MCF 10A (cell line): ENCODE results near the gene LPO. TPM values are rescaled to one million over a fixed set of nuclear protein-coding genes. Genes with fewer than 3 reads are reported as not detected.

Experiments used
- BruUV-seq: library from RNA; stranded (reverse); fragments of 400-500 nt; replicated peaks from 2 replicates; lab custom pipeline; 2021; lab: Mats Ljungman, UMichigan
- CTCF ChIA-PET: fragments of 300-600 bp; sonication (Branson Sonifier 250); formaldehyde crosslinking; extraction: SDS; loops from one replicate; lab custom pipeline; 2021; ENCODE audit warnings: antibody characterized with exemption, inconsistent platforms; lab: Yijun Ruan, JAX
- POLR2A ChIA-PET: fragments of 300-600, 350-650 bp; sonication (Branson Sonifier 250); formaldehyde crosslinking; extraction: SDS; loops from one replicate; lab custom pipeline; 2020; ENCODE audit warnings: antibody characterized with exemption, inconsistent platforms; lab: Yijun Ruan, JAX
- DNase-seq: peaks from one replicate; pipeline ENCODE4 v3.0.0-alpha.2; 2018; ENCODE audit not compliant: unreplicated experiment
- H3K27ac Mint-ChIP-seq: one replicate; pipeline ENCODE4 v1.8.0; 2022; ENCODE audit warnings: mild to moderate bottlenecking, low read depth, mixed read lengths; ENCODE audit not compliant: unreplicated experiment
- H3K27me3 Mint-ChIP-seq: one replicate; pipeline ENCODE4 v1.8.0; 2022; ENCODE audit warnings: mixed read lengths; ENCODE audit not compliant: insufficient read depth, unreplicated experiment
- H3K36me3 Mint-ChIP-seq: one replicate; pipeline ENCODE4 v1.8.0; 2022; ENCODE audit warnings: mild to moderate bottlenecking, moderate library complexity, mixed read lengths; ENCODE audit not compliant: insufficient read depth, unreplicated experiment
- H3K4me1 Mint-ChIP-seq: one replicate; pipeline ENCODE4 v1.8.0; 2022; ENCODE audit warnings: mixed read lengths; ENCODE audit not compliant: insufficient read depth, unreplicated experiment
- H3K4me3 Mint-ChIP-seq: one replicate; pipeline ENCODE4 v1.8.0; 2022; ENCODE audit warnings: mild to moderate bottlenecking, moderate library complexity, mixed read lengths; ENCODE audit not compliant: unreplicated experiment
- H3K9me3 Mint-ChIP-seq: one replicate; pipeline ENCODE4 v1.8.0; 2022; ENCODE audit warnings: mixed read lengths; ENCODE audit not compliant: unreplicated experiment
- intact Hi-C: fragments of 100-400 bp; cut with micrococcal nuclease; formaldehyde crosslinking; loops from 2 replicates; pipeline ENCODE4 v1.14.1; 2022
- total RNA-seq: library from RNA; stranded (reverse); gene quantifications from 2 replicates; pipeline ENCODE4 v1.2.3, GENCODE V29; 2022
- TF ChIP-seq, protein P1 (sequence below): fragments of 200-600 bp; IDR thresholded peaks from one replicate; pipeline ENCODE4 v1.8.0; 2022; ENCODE audit warnings: antibody characterized with exemption, mild to moderate bottlenecking; ENCODE audit not compliant: unreplicated experiment

LPO gene
- total RNA-seq, 1 experiment from 2014 or later: not detected

DNA sequence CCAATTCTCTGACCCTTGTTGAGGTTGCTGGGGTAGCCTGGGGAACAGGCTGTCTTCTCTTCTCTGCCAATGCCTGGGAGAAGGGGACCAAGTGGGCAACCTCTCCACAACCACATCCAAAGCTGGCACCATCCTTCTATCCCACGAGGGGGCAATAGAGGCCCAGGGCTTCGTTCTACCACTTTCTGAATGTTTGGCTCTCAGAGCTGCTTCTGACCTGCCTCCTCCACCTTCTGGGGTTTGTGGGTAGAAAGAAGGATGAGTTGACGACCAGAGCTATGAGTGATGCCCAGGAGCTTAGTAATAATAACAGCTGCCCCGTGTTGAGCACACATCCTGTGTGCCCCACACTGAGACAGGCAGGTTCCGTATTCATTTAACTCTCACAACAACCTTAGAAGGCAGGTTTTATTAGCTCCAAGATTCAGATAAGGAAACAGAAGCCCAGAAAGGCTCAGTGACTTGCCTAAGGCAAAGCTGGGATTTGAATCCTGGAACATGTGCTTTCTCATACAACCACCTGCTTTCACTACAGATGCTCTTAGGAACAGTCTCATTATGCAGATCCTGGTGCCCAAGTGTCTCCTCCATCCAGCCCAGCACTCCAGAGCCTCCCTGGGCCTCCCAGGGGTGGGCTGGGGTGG lies 79.2 kb downstream of the LPO start:
- intact Hi-C loops: loop anchor here (1.0 kb wide), 3 partner anchors 35 to 130 kb away; partner anchors contain the start of genes RNF43 and SUPT4H1
- ChIA-PET CTCF (interaction anchor here (0.6 to 6.8 kb wide), 39 partner anchors 9 to 340 kb away, joined by 3 to 127 read pairs (median 5); partner anchors contain the start of genes MTMR4, RNF43 and SUPT4H1), POLR2A (interaction anchor here (0.6 to 2.8 kb wide), 4 partner anchors 35 to 127 kb away, joined by 3 to 28 read pairs (median 7); partner anchors contain the start of genes RNF43 and SUPT4H1)
- TF ChIP-seq, protein P1, sequence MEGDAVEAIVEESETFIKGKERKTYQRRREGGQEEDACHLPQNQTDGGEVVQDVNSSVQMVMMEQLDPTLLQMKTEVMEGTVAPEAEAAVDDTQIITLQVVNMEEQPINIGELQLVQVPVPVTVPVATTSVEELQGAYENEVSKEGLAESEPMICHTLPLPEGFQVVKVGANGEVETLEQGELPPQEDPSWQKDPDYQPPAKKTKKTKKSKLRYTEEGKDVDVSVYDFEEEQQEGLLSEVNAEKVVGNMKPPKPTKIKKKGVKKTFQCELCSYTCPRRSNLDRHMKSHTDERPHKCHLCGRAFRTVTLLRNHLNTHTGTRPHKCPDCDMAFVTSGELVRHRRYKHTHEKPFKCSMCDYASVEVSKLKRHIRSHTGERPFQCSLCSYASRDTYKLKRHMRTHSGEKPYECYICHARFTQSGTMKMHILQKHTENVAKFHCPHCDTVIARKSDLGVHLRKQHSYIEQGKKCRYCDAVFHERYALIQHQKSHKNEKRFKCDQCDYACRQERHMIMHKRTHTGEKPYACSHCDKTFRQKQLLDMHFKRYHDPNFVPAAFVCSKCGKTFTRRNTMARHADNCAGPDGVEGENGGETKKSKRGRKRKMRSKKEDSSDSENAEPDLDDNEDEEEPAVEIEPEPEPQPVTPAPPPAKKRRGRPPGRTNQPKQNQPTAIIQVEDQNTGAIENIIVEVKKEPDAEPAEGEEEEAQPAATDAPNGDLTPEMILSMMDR: peak; percentile 86
- peaks cover 11% of the 10 kb centered on the region for H3K4me1 Mint-ChIP-seq
- no peaks in the 10 kb centered on the region for H3K36me3 Mint-ChIP-seq
- DNase-seq: peak; percentile 78
- H3K27me3 Mint-ChIP-seq: no peaks in the 10 kb centered on the region
- no peaks in the 10 kb centered on the region for H3K9me3 Mint-ChIP-seq
- no TSS peak for BruUV-seq
- H3K27ac Mint-ChIP-seq: no peak overlapping the region
- no peak overlapping the region for H3K4me3 Mint-ChIP-seq

DNA sequence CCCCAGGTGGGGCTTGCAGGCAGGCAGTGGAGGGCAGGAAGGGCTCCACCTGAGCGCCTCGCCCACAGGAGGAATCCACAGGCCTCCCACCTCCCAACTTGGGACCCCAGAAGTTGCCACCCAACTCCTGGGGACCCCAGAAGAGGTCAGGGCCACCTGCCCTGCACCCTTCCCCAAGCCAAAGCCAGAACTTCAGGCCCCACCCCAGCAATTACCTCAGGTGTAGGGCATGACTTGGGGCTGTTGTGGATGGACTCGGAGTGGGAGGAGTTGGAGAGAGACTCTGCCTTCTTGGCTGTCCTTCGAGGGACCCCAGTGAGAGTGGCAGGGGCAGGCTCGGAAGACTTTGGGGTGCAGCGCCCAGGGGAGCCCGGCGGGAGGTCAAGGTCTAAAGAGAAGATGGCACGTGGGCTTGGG lies 79.7 kb downstream of the LPO start:
- H3K4me3 Mint-ChIP-seq: no peak overlapping the region
- BruUV-seq: no TSS peak
- no peak overlapping the region for H3K27ac Mint-ChIP-seq
- H3K27me3 Mint-ChIP-seq: no peaks in the 10 kb centered on the region
- no peak for DNase-seq
- H3K4me1 Mint-ChIP-seq: peaks cover 11% of the 10 kb centered on the region
- POLR2A ChIA-PET: interaction anchor here (0.6 to 2.8 kb wide), 4 partner anchors 34 to 126 kb away, joined by 3 to 28 read pairs (median 7); partner anchors contain the start of genes RNF43 and SUPT4H1
- intact Hi-C loops: no loop called here
- TF ChIP-seq, protein P1: no peak
- CTCF ChIA-PET: interaction anchor here (0.6 to 6.8 kb wide), 36 partner anchors 8 to 1075 kb away, joined by 3 to 127 read pairs (median 6); partner anchors contain the start of genes MTMR4, RNF43 and SUPT4H1
- H3K9me3 Mint-ChIP-seq: no peaks in the 10 kb centered on the region
- H3K36me3 Mint-ChIP-seq: no peaks in the 10 kb centered on the region

Other genes with a start within 250 kb of the LPO start
- gene SRSF1, start 231.3 kb upstream of the LPO start, total RNA-seq: 381 and 493 TPM in 2 replicates
- gene DYNLL2, start 155.2 kb upstream of the LPO start, total RNA-seq: 15.5 and 22.3 TPM in 2 replicates
- not detected in 2 replicates for gene OR4D1, start 90.2 kb upstream of the LPO start, total RNA-seq
- not detected in 2 replicates for gene OR4D2, start 71.6 kb upstream of the LPO start, total RNA-seq
- not detected in 2 replicates for gene EPX, start 45.9 kb upstream of the LPO start, total RNA-seq
- gene MKS1, start 19.3 kb upstream of the LPO start, total RNA-seq: 15.4 and 22.8 TPM in 2 replicates
- gene MPO, start 42.4 kb downstream of the LPO start, total RNA-seq: 0.19 TPM in 1 of 2 replicates, not detected in the other
- gene TSPOAP1, start 90.2 kb downstream of the LPO start, total RNA-seq: not detected in 2 replicates
- gene SUPT4H1, start 113.6 kb downstream of the LPO start, total RNA-seq: 63.4 and 90.8 TPM in 2 replicates
- gene RNF43, start 178.9 kb downstream of the LPO start, total RNA-seq: 6.7 and 7.9 TPM in 2 replicates
- not detected in 2 replicates for gene HSF5, start 249.8 kb downstream of the LPO start, total RNA-seq